GM18858 (cell line): Measurements from ENCODE around the gene SNTG2.

Source experiments
- ATAC-seq: cut with Tn5 transposase; IDR thresholded peaks from one replicate; pipeline ENCODE4 v1.9.1; 2021; ENCODE audit not compliant: unreplicated experiment

The SNTG2 gene

GRCh38 chr2:1230155-1230893, 279.7 kb downstream of the SNTG2 start:
- no peak for ATAC-seq

- no peak for ATAC-seq
These were observed 280.9 kb downstream of the SNTG2 start for GRCh38 chr2:1231466-1232063.

- ATAC-seq = no peak
These were observed 282.6 kb downstream of the SNTG2 start for GRCh38 chr2:1233281-1233680.

- ATAC-seq = no peak
These were observed 284.2 kb downstream of the SNTG2 start for GRCh38 chr2:1234731-1235308.

- no peak for ATAC-seq
These were observed 285.2 kb downstream of the SNTG2 start for GRCh38 chr2:1235806-1236205.

GRCh38 chr2:1236606-1237005, 286.0 kb downstream of the SNTG2 start:
- no peak for ATAC-seq

- ATAC-seq = no peak
These were observed 287.1 kb downstream of the SNTG2 start for GRCh38 chr2:1237783-1238182.

GRCh38 chr2:1238598-1239138, 288.0 kb downstream of the SNTG2 start:
- no peak for ATAC-seq

- ATAC-seq = no peak
These were observed 294.5 kb downstream of the SNTG2 start for GRCh38 chr2:1245193-1245592.

GRCh38 chr2:1246239-1246638, 295.6 kb downstream of the SNTG2 start:
- ATAC-seq = no peak

- no peak for ATAC-seq
These were observed 296.3 kb downstream of the SNTG2 start for GRCh38 chr2:1246991-1247390.

GRCh38 chr2:1248187-1248586, 297.5 kb downstream of the SNTG2 start:
- ATAC-seq = no peak

GRCh38 chr2:1249897-1250687, 299.4 kb downstream of the SNTG2 start:
- no peak for ATAC-seq

- no peak for ATAC-seq
These were observed 300.9 kb downstream of the SNTG2 start for GRCh38 chr2:1251520-1251919.

- no peak for ATAC-seq
These were observed 303.0 kb downstream of the SNTG2 start for GRCh38 chr2:1253629-1254028.

- ATAC-seq = no peak
These were observed 304.2 kb downstream of the SNTG2 start for GRCh38 chr2:1254662-1255343.

- no peak for ATAC-seq
These were observed 306.1 kb downstream of the SNTG2 start for GRCh38 chr2:1256632-1257324.

GRCh38 chr2:1257334-1257733, 306.7 kb downstream of the SNTG2 start:
- ATAC-seq = no peak

- ATAC-seq = no peak
These were observed 309.1 kb downstream of the SNTG2 start for GRCh38 chr2:1259746-1260145.

- no peak for ATAC-seq
These were observed 312.0 kb downstream of the SNTG2 start for GRCh38 chr2:1262609-1263008.
